ENCODE measurements around the gene CASQ1.

CASQ1 gene

GRCh38 chr1:160200786-160201185, 10.4 kb downstream of the CASQ1 start:
- DNase-seq (ENCODE audit: low spot score), result no peak
- H3K4me3 Mint-ChIP-seq, result no peak overlapping the region
- H3K4me1 Mint-ChIP-seq (ENCODE audit: low read depth), result peaks cover 10% of the 10 kb centered on the region
- H3K27me3 Mint-ChIP-seq (ENCODE audit: low read depth), result no peaks in the 10 kb centered on the region
- no peaks in the 10 kb centered on the region for H3K36me3 Mint-ChIP-seq (ENCODE audit: low read depth)
- no peak overlapping the region for H3K27ac Mint-ChIP-seq
- H3K9me3 Mint-ChIP-seq, result no peaks in the 10 kb centered on the region

DNA sequence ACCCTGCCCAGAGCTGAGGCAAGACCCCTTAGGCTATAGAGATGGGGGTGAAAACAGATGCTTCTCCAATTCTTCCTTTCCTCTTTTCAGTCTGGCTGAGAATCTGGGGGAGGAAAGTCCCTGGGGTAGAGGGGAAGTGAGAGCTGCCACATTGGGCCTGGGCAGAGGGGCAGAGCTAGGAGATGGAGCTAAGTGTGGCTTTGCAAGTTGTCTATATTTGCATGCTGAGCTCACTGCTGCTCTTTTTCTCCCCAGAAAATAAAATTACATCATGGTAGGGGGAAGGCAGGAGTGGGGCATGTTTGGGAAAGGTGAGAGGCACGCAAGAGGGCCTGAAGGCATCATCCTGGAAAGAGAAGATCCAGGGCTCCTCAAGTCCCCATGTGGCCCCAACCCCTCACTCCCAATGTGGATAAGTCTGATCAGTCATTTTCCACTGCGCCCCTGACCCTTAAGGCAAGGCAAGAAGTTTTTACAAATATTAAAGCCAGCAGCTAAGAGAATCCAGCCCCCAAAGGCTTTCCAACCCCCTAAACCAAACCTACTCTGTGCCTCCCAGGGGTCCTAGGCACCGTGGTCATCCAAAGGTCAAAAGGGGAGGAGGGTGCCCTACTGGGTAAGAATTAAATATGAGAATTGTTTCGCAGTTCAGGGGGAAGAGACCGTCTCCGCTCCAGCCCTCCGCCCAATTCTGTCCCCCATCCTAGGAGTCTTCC, 14.3 kb downstream of the CASQ1 start:
- no peaks in the 10 kb centered on the region for H3K9me3 Mint-ChIP-seq
- H3K4me3 Mint-ChIP-seq, result peak overlapping the region; percentile 51
- DNase-seq (ENCODE audit: low spot score), result no peak
- H3K36me3 Mint-ChIP-seq (ENCODE audit: low read depth), result peaks cover 6% of the 10 kb centered on the region
- peaks cover 28% of the 10 kb centered on the region for H3K4me1 Mint-ChIP-seq (ENCODE audit: low read depth)
- H3K27me3 Mint-ChIP-seq (ENCODE audit: low read depth), result no peaks in the 10 kb centered on the region
- H3K27ac Mint-ChIP-seq, result peak overlapping the region; percentile 70

DNA sequence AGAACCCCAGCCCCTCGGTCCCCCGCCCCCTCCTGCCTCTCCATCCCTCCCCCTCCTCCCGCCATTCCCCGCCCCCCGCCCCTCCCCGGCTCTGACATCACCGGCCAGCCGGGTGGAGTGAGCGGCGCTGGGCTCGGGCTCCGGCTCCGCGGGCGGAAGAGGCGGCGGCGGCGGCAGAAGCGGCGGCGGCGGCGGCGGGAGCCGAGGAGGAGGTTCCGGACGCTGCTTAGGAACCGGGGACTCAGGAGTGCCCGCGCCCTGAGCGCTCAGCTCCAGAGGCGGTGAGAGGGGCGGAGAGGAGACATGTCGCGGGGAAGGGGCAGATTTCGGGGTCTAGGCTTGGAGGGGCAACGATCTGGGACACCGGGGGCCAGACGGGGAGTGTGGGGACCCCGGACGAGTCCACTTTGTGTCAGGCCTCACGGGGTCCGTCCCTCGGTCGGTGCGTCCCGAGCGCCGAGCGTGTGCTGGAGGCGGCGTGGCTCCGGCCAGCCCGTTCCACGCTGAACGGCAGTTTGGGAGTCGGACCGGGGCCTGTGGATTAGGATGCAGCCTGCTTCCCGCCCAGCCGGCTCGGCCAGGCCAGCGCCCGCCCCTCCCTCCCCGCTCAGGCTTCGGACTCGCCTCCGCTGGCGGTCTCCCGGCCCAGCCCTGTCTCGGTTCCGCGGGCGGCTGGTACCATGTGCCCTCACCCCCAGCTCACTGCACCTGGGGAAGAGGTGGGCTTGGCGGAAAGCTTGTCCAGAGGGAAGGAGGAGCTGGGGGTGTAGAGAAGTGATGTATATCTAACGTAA, 15.1 kb downstream of the CASQ1 start, which contains the start of gene PEA15:
PEA15 (plus strand) TSS at position 143 of the 794 bp plus-strand sequence. CDS start 6,161 bp downstream, outside the sequence.
- Mint-ChIP-seq H3K36me3 (ENCODE audit: low read depth) (peaks cover 6% of the 10 kb centered on the region), H3K27me3 (ENCODE audit: low read depth) (no peaks in the 10 kb centered on the region), H3K4me1 (ENCODE audit: low read depth) (peaks cover 28% of the 10 kb centered on the region), H3K4me3 (peak within 1 kb of the TSS; percentile 86), H3K9me3 (no peaks in the 10 kb centered on the region), H3K27ac (peak within 1 kb of the TSS; percentile 87)
- DNase-seq (ENCODE audit: low spot score), result peak; percentile 65

DNA sequence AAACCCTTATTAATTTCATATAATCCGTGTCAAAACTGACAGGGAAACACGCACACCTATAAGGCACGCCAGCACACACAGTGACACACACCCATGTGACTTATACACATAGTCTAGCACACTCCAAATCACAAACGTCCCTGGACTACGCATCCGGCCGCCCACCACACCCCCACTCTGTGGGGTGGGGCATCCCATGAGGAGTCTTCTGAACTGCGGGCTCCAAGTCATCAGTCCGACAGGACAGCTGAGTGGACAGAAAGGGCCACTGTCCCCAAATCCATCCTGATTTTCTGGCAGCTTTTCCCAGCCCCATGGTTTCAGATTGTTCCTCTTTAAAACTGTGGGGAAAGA, 15.6 kb downstream of the CASQ1 start:
- H3K27ac Mint-ChIP-seq, result peak overlapping the region; percentile 53
- H3K9me3 Mint-ChIP-seq, result no peaks in the 10 kb centered on the region
- H3K4me3 Mint-ChIP-seq, result peak overlapping the region; percentile 86
- peak; percentile 48 for DNase-seq (ENCODE audit: low spot score)
- peaks cover 6% of the 10 kb centered on the region for H3K36me3 Mint-ChIP-seq (ENCODE audit: low read depth)
- peaks cover 28% of the 10 kb centered on the region for H3K4me1 Mint-ChIP-seq (ENCODE audit: low read depth)
- no peaks in the 10 kb centered on the region for H3K27me3 Mint-ChIP-seq (ENCODE audit: low read depth)

GRCh38 chr1:160206421-160207117, 16.2 kb downstream of the CASQ1 start:
- H3K27me3 Mint-ChIP-seq (ENCODE audit: low read depth), result no peaks in the 10 kb centered on the region
- DNase-seq (ENCODE audit: low spot score), result no peak
- H3K36me3 Mint-ChIP-seq (ENCODE audit: low read depth), result peaks cover 7% of the 10 kb centered on the region
- H3K9me3 Mint-ChIP-seq, result no peaks in the 10 kb centered on the region
- peaks cover 28% of the 10 kb centered on the region for H3K4me1 Mint-ChIP-seq (ENCODE audit: low read depth)
- H3K4me3 Mint-ChIP-seq, result peak overlapping the region; percentile 86
- peak overlapping the region; percentile 74 for H3K27ac Mint-ChIP-seq

GRCh38 chr1:160207118-160207650, 16.8 kb downstream of the CASQ1 start:
- Mint-ChIP-seq H3K4me3 (peak overlapping the region; percentile 12), H3K27ac (peak overlapping the region; percentile 7)

GRCh38 chr1:160207771-160208556, 17.6 kb downstream of the CASQ1 start:
- no peak overlapping the region for H3K4me3 Mint-ChIP-seq
- peak overlapping the region; percentile 32 for H3K27ac Mint-ChIP-seq
- no peaks in the 10 kb centered on the region for H3K9me3 Mint-ChIP-seq
- H3K36me3 Mint-ChIP-seq (ENCODE audit: low read depth), result peaks cover 16% of the 10 kb centered on the region
- H3K4me1 Mint-ChIP-seq (ENCODE audit: low read depth), result peaks cover 28% of the 10 kb centered on the region
- no peak for DNase-seq (ENCODE audit: low spot score)
- H3K27me3 Mint-ChIP-seq (ENCODE audit: low read depth), result no peaks in the 10 kb centered on the region

More at GRCh38 chr1:160207118-160207650, 16.8 kb downstream of the CASQ1 start:
- Mint-ChIP-seq H3K4me1 (ENCODE audit: low read depth) (peaks cover 28% of the 10 kb centered on the region), H3K27me3 (ENCODE audit: low read depth) (no peaks in the 10 kb centered on the region), H3K9me3 (no peaks in the 10 kb centered on the region), H3K36me3 (ENCODE audit: low read depth) (peaks cover 12% of the 10 kb centered on the region)
- no peak for DNase-seq (ENCODE audit: low spot score)

DNA sequence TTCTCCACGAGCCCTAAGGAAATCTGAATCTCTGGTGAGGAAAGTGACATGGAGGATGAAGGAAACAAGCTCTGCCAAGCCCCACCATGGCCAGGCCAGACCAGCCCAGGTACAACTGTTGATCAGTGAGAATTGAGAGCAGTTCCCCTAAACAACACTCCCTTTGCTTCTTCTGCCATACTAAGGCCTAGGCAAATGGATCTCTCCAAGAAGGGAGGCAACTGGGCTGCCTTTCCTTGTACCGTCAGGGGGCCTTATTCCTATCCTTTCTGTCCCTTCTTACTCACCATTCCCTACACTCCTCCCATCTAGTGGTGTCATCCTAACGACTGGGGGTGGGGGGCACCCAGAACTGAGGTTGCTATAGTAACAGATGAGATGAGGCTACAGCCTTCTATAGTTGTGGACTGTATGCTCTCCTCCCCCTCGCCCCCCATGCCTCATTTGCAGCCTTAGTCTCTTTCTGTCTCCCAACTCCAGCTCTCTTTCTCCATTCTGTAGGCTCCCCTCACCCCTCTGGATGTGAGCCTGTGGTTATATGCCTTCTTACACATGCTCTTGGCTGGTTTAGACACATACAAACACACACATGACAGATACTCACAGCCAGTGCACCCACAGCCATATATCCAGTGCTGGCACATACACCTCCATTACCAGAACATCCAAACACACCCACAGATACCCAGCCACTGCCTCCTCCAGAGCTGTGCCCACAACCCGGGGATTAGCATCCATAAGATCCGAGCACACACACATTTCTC, 18.4 kb downstream of the CASQ1 start:
- Mint-ChIP-seq H3K27me3 (ENCODE audit: low read depth) (no peaks in the 10 kb centered on the region), H3K4me1 (ENCODE audit: low read depth) (peaks cover 28% of the 10 kb centered on the region), H3K36me3 (ENCODE audit: low read depth) (peaks cover 21% of the 10 kb centered on the region), H3K9me3 (no peaks in the 10 kb centered on the region), H3K4me3 (no peak overlapping the region), H3K27ac (peak overlapping the region; percentile 46)
- no peak for DNase-seq (ENCODE audit: low spot score)

GRCh38 chr1:160209321-160210046, 19.1 kb downstream of the CASQ1 start:
- Mint-ChIP-seq H3K9me3 (no peaks in the 10 kb centered on the region), H3K36me3 (ENCODE audit: low read depth) (peaks cover 24% of the 10 kb centered on the region), H3K4me3 (no peak overlapping the region), H3K27ac (peak overlapping the region; percentile 4), H3K4me1 (ENCODE audit: low read depth) (peaks cover 22% of the 10 kb centered on the region), H3K27me3 (ENCODE audit: low read depth) (no peaks in the 10 kb centered on the region)
- DNase-seq (ENCODE audit: low spot score), result no peak

GRCh38 chr1:160210561-160210960, 20.2 kb downstream of the CASQ1 start:
- H3K9me3 Mint-ChIP-seq, result no peaks in the 10 kb centered on the region
- no peak overlapping the region for H3K27ac Mint-ChIP-seq
- H3K36me3 Mint-ChIP-seq (ENCODE audit: low read depth), result peaks cover 28% of the 10 kb centered on the region

GRCh38 chr1:160211046-160211790, 20.8 kb downstream of the CASQ1 start:
- H3K4me1 Mint-ChIP-seq (ENCODE audit: low read depth), result peaks cover 17% of the 10 kb centered on the region
- no peaks in the 10 kb centered on the region for H3K9me3 Mint-ChIP-seq
- H3K4me3 Mint-ChIP-seq, result no peak overlapping the region
- H3K27ac Mint-ChIP-seq, result no peak overlapping the region
- H3K27me3 Mint-ChIP-seq (ENCODE audit: low read depth), result no peaks in the 10 kb centered on the region
- DNase-seq (ENCODE audit: low spot score), result no peak
- peaks cover 29% of the 10 kb centered on the region for H3K36me3 Mint-ChIP-seq (ENCODE audit: low read depth)

More at GRCh38 chr1:160210561-160210960, 20.2 kb downstream of the CASQ1 start:
- Mint-ChIP-seq H3K4me1 (ENCODE audit: low read depth) (peaks cover 18% of the 10 kb centered on the region), H3K27me3 (ENCODE audit: low read depth) (no peaks in the 10 kb centered on the region), H3K4me3 (no peak overlapping the region)
- DNase-seq (ENCODE audit: low spot score), result no peak
